Neural cell (in vitro differentiated cells): ENCODE measurements around the gene MARCHF6. TPM values are rescaled to one million over a fixed set of nuclear protein-coding genes. Genes with fewer than 3 reads are reported as not detected.
"Not testable (repeated sequence)": the region's sequence is repeated elsewhere in the genome, so short reads cannot be mapped to it uniquely, and the experiment has no call there.

Experiments used
- H2AFZ ChIP-seq: fragments of 200-600, 300-800 bp; sonication (generic), shearing (Covaris generic); 2 replicates; pipeline ENCODE4 v1.6.0; 2014; ENCODE audit warnings: low read depth, mild to moderate bottlenecking, antibody characterized with exemption, low read length, moderate library complexity
- H3F3A ChIP-seq: fragments of 200-600 bp; shearing (Covaris generic); 2 replicates; pipeline ENCODE4 v1.6.1; 2016; ENCODE audit warnings: mild to moderate bottlenecking, moderate library complexity, mixed read lengths, antibody characterized with exemption, low read length; ENCODE audit not compliant: insufficient read depth, poor library complexity, severe bottlenecking
- H3K27ac ChIP-seq: fragments of 200-600, 300-800 bp; sonication (generic), shearing (Covaris generic); 2 replicates; pipeline ENCODE4 v1.5.1; 2014; ENCODE audit warnings: mild to moderate bottlenecking, low read length, moderate library complexity
- H3K27me3 ChIP-seq: fragments of 300-800, 200-600 bp; sonication (generic), shearing (Covaris generic); 2 replicates; pipeline ENCODE4 v1.6.0; 2014; ENCODE audit warnings: mild to moderate bottlenecking, low read depth, low read length, moderate library complexity; ENCODE audit not compliant: insufficient read depth
- H3K36me3 ChIP-seq: fragments of 300-800, 200-600 bp; sonication (generic), shearing (Covaris generic); 2 replicates; pipeline ENCODE4 v1.5.1; 2014; ENCODE audit warnings: mild to moderate bottlenecking, antibody characterized with exemption, low read length, moderate library complexity; ENCODE audit not compliant: insufficient read depth
- H3K4me2 ChIP-seq: fragments of 300-800, 200-600 bp; sonication (generic), shearing (Covaris generic); 2 replicates; pipeline ENCODE4 v1.6.0; 2014; ENCODE audit warnings: mild to moderate bottlenecking, low read length
- H3K4me3 ChIP-seq: fragments of 300-800, 200-600 bp; sonication (generic), shearing (Covaris generic); 2 replicates; pipeline ENCODE4 v1.5.1; 2014; ENCODE audit warnings: mild to moderate bottlenecking, low read length, moderate library complexity
- H3K79me2 ChIP-seq: fragments of 200-600 bp; shearing (Covaris generic); replicated peaks from 2 replicates; pipeline ENCODE4 v1.6.0; 2014; ENCODE audit warnings: mild to moderate bottlenecking, low read length, moderate library complexity; ENCODE audit not compliant: insufficient read depth
- H3K9ac ChIP-seq: fragments of 300-800, 200-600 bp; sonication (generic), shearing (Covaris generic); 2 replicates; pipeline ENCODE4 v1.6.1; 2016; ENCODE audit warnings: mild to moderate bottlenecking, low read length, mixed read lengths
- H3K9me2 ChIP-seq: fragments of 200-600 bp; shearing (Covaris generic); 2 replicates; pipeline ENCODE4 v1.6.1; 2016; ENCODE audit warnings: mild to moderate bottlenecking, low read length, mixed read lengths; ENCODE audit not compliant: insufficient read depth
- H3K9me3 ChIP-seq: fragments of 200-600, 300-800 bp; sonication (generic), shearing (Covaris generic); 2 replicates; pipeline ENCODE4 v1.6.1; 2016; ENCODE audit warnings: mild to moderate bottlenecking, mixed run types, low read length, moderate library complexity, mixed read lengths
- H4K20me1 ChIP-seq: fragments of 200-600 bp; shearing (Covaris generic); 2 replicates; pipeline ENCODE4 v1.6.1; 2016; ENCODE audit warnings: mild to moderate bottlenecking, mixed run types; ENCODE audit not compliant: insufficient read depth
- CTCF ChIP-seq: fragments of 450-650 bp; IDR thresholded peaks from 2 replicates; pipeline ENCODE4 v1.5.1; 2014; ENCODE audit warnings: antibody characterized with exemption, mild to moderate bottlenecking, moderate library complexity; ENCODE audit not compliant: poor library complexity, severe bottlenecking
- EP300 ChIP-seq: fragments of 450-650 bp; conservative IDR thresholded peaks from 2 replicates; pipeline ENCODE4 v1.6.1; 2014; ENCODE audit warnings: antibody characterized with exemption, mild to moderate bottlenecking, moderate library complexity; ENCODE audit not compliant: poor library complexity, severe bottlenecking
- EZH2 ChIP-seq: fragments of 200-600, 300-800 bp; shearing (Covaris generic), sonication (generic); IDR thresholded peaks from 2 replicates; pipeline ENCODE4 v1.6.1; 2014; ENCODE audit warnings: antibody characterized with exemption, low read length, borderline replicate concordance, mild to moderate bottlenecking; ENCODE audit not compliant: insufficient read depth, poor library complexity, severe bottlenecking
- MXI1 ChIP-seq: fragments of 450-650 bp; conservative IDR thresholded peaks from 2 replicates; pipeline ENCODE4 v1.6.1; 2014; ENCODE audit warnings: antibody characterized with exemption, mild to moderate bottlenecking; ENCODE audit not compliant: poor library complexity, severe bottlenecking
- POLR2AphosphoS5 ChIP-seq: IDR thresholded peaks from 2 replicates; pipeline ENCODE4 v1.6.1; 2012
- RAD21 ChIP-seq: fragments of 450-650 bp; conservative IDR thresholded peaks from 2 replicates; pipeline ENCODE4 v1.6.1; 2014; ENCODE audit warnings: antibody characterized with exemption, mild to moderate bottlenecking, moderate library complexity
- REST ChIP-seq: IDR thresholded peaks from 2 replicates; pipeline ENCODE4 v1.6.1; 2012; ENCODE audit warnings: borderline replicate concordance
- SMC3 ChIP-seq: fragments of 450-650 bp; conservative IDR thresholded peaks from 2 replicates; pipeline ENCODE4 v1.6.1; 2014; ENCODE audit warnings: antibody characterized with exemption, mild to moderate bottlenecking, moderate library complexity; ENCODE audit not compliant: poor library complexity
- TAF1 ChIP-seq: IDR thresholded peaks from 2 replicates; pipeline ENCODE4 v1.6.1; 2012; ENCODE audit warnings: low read depth
- polyA plus RNA-seq: library from polyadenylated mRNA; depleted of rRNA; stranded (reverse); fragments of >200 nt; gene quantifications from 2 replicates; pipeline ENCODE4 v1.2.3, GENCODE V29; 2014

Gene MARCHF6
- polyA plus RNA-seq, 1 donor from 2014 or later: 282 TPM

- no peak for TF ChIP-seq EP300
Measured at GRCh38 chr5:10370931-10371330, 17.4 kb downstream of the MARCHF6 start (continued).

GRCh38 chr5:10371369-10371768, 17.9 kb downstream of the MARCHF6 start:
- H3K9ac ChIP-seq, H3K9me2 ChIP-seq, H3K9me3 ChIP-seq, H3F3A ChIP-seq, H3K36me3 ChIP-seq, H4K20me1 ChIP-seq, H3K4me3 ChIP-seq, H3K27ac ChIP-seq, H3K27me3 ChIP-seq, H2AFZ ChIP-seq, H3K4me2 ChIP-seq: not testable (repeated sequence)
- peaks cover 86% of the 10 kb centered on the region for H3K79me2 ChIP-seq

- Histone ChIP-seq H3F3A (no peaks in the 10 kb centered on the region), H3K36me3 (peaks cover 6% of the 10 kb centered on the region), H3K79me2 (peaks cover 86% of the 10 kb centered on the region), H3K27me3 (no peaks in the 10 kb centered on the region), H3K9me3 (no peaks in the 10 kb centered on the region), H3K4me3 (no peak overlapping the region), H3K4me2 (no peak overlapping the region), H3K9ac (no peak overlapping the region), H2AFZ (no peak overlapping the region), H4K20me1 (peaks cover 5% of the 10 kb centered on the region), H3K9me2 (no peaks in the 10 kb centered on the region), H3K27ac (no peak overlapping the region)
- no peak for TF ChIP-seq CTCF
- no peak for TF ChIP-seq MXI1
- no peak for TF ChIP-seq TAF1
- TF ChIP-seq REST: no peak
- no peak for TF ChIP-seq SMC3
- no peak for TF ChIP-seq EZH2
- TF ChIP-seq EP300: no peak
- no peak for TF ChIP-seq POLR2AphosphoS5
- TF ChIP-seq RAD21: no peak
Measured at GRCh38 chr5:10372726-10373709, 19.5 kb downstream of the MARCHF6 start.
